GM06990 (cell line): ENCODE data around the gene ALG14.

Experiments used
- DNase-seq: peaks from one replicate; pipeline ENCODE4 v3.0.0-alpha.2; 2011; ENCODE audit not compliant: insufficient read length; ENCODE audit errors: extremely low read depth
- H3K27me3 ChIP-seq: replicated peaks from 2 replicates; pipeline ENCODE4 v1.6.0; 2011; ENCODE audit warnings: low read length; ENCODE audit not compliant: control insufficient read depth, insufficient read depth
- H3K36me3 ChIP-seq: 2 replicates; pipeline ENCODE4 v1.5.1; 2011; ENCODE audit warnings: low read length; ENCODE audit not compliant: control insufficient read depth, insufficient read depth
- H3K4me3 ChIP-seq: replicated peaks from 2 replicates; pipeline ENCODE4 v1.5.1; 2011; ENCODE audit warnings: low read depth, mild to moderate bottlenecking, control low read depth, low read length
- TF ChIP-seq, protein P1 (sequence below): IDR thresholded peaks from 2 replicates; pipeline ENCODE4 v1.5.1; 2011; ENCODE audit warnings: low read length, control low read depth, mild to moderate bottlenecking, inconsistent platforms; ENCODE audit not compliant: insufficient read depth, poor library complexity, severe bottlenecking

Gene ALG14

DNA sequence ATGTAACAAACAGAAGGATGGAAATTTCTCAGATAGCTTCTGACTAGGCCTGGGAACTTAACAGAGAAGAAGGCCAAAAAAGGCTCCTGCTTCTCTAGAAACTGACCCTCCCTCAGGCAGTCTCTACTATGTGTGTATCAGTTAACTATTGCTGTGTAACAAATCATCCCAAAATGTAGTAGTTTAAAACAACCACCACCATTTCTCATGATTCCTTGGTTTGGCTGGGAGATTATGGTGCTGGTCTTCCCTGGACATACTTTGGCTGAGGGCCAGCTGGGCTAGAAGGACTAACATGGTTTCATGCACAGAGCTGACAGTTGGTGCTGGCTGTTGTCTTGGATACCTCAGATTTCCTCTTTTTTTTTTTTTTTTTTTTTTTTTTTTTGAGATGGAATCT is 119.6 kb downstream of the ALG14 start:
- DNase-seq = no peak
- TF ChIP-seq, protein P1, sequence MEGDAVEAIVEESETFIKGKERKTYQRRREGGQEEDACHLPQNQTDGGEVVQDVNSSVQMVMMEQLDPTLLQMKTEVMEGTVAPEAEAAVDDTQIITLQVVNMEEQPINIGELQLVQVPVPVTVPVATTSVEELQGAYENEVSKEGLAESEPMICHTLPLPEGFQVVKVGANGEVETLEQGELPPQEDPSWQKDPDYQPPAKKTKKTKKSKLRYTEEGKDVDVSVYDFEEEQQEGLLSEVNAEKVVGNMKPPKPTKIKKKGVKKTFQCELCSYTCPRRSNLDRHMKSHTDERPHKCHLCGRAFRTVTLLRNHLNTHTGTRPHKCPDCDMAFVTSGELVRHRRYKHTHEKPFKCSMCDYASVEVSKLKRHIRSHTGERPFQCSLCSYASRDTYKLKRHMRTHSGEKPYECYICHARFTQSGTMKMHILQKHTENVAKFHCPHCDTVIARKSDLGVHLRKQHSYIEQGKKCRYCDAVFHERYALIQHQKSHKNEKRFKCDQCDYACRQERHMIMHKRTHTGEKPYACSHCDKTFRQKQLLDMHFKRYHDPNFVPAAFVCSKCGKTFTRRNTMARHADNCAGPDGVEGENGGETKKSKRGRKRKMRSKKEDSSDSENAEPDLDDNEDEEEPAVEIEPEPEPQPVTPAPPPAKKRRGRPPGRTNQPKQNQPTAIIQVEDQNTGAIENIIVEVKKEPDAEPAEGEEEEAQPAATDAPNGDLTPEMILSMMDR = no peak
- Histone ChIP-seq H3K36me3 (no peaks in the 10 kb centered on the region), H3K4me3 (no peak overlapping the region), H3K27me3 (no peaks in the 10 kb centered on the region)

DNA sequence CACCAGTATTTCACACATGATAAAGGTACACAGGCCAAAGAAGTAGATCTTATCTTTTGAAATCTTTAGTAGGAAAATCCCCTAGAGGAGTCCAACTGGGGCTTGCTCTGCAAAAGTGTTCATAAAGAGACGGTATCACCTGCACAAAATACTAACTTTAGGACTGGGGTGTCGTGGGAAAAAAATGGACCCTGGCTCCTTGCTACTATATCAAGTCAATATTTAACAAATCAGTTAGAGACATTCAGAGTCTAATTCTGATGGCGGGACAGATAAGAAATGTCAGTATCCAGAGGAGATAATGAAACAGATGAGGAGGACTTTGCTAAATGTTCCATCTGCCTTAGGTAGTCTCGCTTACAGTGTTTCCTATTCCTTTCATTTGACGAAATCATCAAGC is 120.2 kb downstream of the ALG14 start:
- H3K4me3 ChIP-seq = no peak overlapping the region
- H3K36me3 ChIP-seq = no peaks in the 10 kb centered on the region
- H3K27me3 ChIP-seq = no peaks in the 10 kb centered on the region
- no peak for DNase-seq
- TF ChIP-seq, protein P1 = no peak

DNA sequence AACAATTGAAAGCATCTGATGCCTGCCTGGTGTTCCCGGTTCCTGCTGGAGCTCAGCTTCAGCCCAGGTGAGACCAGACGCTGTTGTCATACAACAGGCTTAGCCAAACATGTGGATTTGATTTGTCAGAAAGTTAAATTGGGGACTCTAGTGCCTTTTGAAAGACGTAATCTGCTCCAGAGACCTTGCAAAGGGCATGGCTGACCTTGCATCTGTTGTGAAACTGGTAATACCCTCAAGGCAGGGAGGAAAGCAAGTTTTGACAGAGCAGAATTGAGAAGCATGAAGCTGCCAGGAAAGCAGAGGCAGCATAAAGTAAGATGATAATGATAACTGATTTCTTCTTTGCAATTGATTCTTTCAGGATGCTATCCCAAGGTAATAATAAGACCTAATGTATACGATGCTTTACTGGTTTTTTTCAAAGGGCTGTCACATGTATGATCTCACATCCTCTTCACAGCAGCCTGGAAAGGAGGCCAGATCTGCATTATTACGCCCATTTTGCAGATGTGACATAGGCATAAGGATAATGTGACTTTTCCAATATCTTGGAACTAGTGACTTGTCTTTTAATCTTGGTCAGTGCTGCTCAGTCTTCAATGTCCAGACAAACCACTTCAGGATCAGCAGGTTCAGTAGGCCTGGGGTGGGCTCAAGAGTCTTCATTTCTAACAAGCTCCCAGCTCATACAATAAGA is 121.1 kb downstream of the ALG14 start:
- Histone ChIP-seq H3K27me3 (no peaks in the 10 kb centered on the region), H3K4me3 (no peak overlapping the region), H3K36me3 (no peaks in the 10 kb centered on the region)
- TF ChIP-seq, protein P1 = no peak
- DNase-seq = no peak

DNA sequence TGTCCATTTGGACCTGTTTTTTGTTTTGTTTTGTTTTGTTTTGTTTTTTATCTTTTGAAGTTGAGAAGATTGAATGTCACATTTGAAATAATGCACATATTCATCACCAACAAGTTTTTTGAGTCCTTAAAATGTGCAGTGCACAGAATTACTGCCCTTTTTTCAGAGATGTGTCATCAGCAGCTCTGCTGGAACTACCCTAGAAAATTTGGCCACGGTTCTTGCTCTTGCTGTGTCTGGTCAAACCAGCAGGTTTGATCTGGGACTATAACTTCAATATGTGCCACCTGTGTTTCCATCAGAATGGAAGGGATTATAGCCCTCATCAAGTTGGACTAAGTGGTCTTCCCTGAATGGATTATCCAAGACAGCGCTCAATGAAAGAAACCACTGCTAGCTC is 121.7 kb downstream of the ALG14 start:
- H3K27me3 ChIP-seq = no peaks in the 10 kb centered on the region
- no peak for DNase-seq
- H3K4me3 ChIP-seq = no peak overlapping the region
- no peaks in the 10 kb centered on the region for H3K36me3 ChIP-seq
- TF ChIP-seq, protein P1 = no peak

DNA sequence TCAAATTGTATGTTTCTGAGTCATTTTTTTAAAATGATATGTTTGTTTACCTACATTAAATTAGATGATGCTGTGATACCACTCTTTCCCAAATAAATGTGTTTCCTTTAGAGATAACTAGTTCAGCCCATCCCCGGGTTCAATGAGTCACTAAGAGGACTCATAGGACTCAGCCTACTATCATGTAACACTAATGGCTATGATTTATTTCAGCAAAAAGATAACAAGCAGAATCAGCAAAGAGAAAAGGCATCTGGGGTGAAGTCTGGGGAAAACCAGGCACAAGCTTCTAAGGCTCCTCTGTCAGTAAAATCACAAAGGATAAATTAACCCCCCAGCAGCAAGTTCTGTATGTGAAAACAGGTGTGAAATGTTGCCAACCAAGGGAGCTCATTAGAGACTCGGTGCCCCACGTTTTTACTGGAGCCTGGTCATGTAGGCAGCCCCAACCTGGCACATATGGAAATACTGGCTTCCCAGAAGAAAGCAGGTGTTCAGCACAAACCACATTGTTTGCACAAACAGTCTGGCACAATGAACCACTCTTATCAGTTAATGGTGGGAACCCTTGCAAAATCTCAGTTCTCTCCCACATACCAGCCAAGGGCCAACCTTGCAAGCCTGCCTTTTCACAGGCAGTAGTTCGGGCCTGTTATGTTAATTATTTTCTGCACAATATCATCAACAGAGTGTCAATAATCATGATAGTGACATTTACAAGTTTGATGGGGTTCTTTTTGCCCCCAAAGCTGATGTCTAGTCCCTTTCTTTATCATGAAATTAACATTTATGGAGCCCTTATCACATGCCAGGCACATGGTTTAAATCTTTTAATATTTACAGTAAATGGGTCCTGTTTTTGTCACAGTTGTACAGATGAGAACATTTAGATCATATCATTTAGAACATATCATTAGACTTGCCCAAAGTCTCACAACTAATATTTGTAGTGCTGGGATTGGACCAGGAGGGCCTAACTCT is 122.8 kb downstream of the ALG14 start:
- H3K36me3 ChIP-seq = no peaks in the 10 kb centered on the region
- no peak overlapping the region for H3K4me3 ChIP-seq
- H3K27me3 ChIP-seq = no peaks in the 10 kb centered on the region
- TF ChIP-seq, protein P1 = no peak
- DNase-seq = no peak
